ENCODE data around the gene TEAD3. TPM values are rescaled to one million over a fixed set of nuclear protein-coding genes. Genes with fewer than 3 reads are reported as not detected.

TEAD3 gene
- total RNA-seq, 1 donor from 2014 or later: 23.8 TPM

- no peaks in the 10 kb centered on the region for H3K27me3 ChIP-seq (ENCODE audit: control insufficient read depth, insufficient read depth, low read length)
- H3K36me3 ChIP-seq (ENCODE audit: control insufficient read depth, insufficient read depth, low read length): no peaks in the 10 kb centered on the region
- H3K4me3 ChIP-seq (ENCODE audit: low read depth, low read length): no peak overlapping the region
- no peak for DNase-seq (ENCODE audit: low read depth)
- TF ChIP-seq CTCF (IDR thresholded peaks at IDR 0.05; ENCODE audit: insufficient read depth, low read length, poor library complexity, severe bottlenecking): no peak
Measured at GRCh38 chr6:35457907-35458306, 39.0 kb downstream of the TEAD3 start.

GRCh38 chr6:35454391-35455110 lies 42.3 kb downstream of the TEAD3 start:
- Histone ChIP-seq H3K36me3 (ENCODE audit: control insufficient read depth, insufficient read depth, low read length) (no peaks in the 10 kb centered on the region), H3K4me3 (ENCODE audit: low read depth, low read length) (no peak overlapping the region), H3K27me3 (ENCODE audit: control insufficient read depth, insufficient read depth, low read length) (no peaks in the 10 kb centered on the region)
- DNase-seq (ENCODE audit: low read depth): no peak
- no peak for TF ChIP-seq CTCF (IDR thresholded peaks at IDR 0.05; ENCODE audit: insufficient read depth, low read length, poor library complexity, severe bottlenecking)

GRCh38 chr6:35453236-35453635 lies 43.6 kb downstream of the TEAD3 start:
- no peak for DNase-seq (ENCODE audit: low read depth)
- H3K4me3 ChIP-seq (ENCODE audit: low read depth, low read length): no peak overlapping the region
- TF ChIP-seq CTCF (IDR thresholded peaks at IDR 0.05; ENCODE audit: insufficient read depth, low read length, poor library complexity, severe bottlenecking): no peak
- H3K27me3 ChIP-seq (ENCODE audit: control insufficient read depth, insufficient read depth, low read length): no peaks in the 10 kb centered on the region
- no peaks in the 10 kb centered on the region for H3K36me3 ChIP-seq (ENCODE audit: control insufficient read depth, insufficient read depth, low read length)

DNA sequence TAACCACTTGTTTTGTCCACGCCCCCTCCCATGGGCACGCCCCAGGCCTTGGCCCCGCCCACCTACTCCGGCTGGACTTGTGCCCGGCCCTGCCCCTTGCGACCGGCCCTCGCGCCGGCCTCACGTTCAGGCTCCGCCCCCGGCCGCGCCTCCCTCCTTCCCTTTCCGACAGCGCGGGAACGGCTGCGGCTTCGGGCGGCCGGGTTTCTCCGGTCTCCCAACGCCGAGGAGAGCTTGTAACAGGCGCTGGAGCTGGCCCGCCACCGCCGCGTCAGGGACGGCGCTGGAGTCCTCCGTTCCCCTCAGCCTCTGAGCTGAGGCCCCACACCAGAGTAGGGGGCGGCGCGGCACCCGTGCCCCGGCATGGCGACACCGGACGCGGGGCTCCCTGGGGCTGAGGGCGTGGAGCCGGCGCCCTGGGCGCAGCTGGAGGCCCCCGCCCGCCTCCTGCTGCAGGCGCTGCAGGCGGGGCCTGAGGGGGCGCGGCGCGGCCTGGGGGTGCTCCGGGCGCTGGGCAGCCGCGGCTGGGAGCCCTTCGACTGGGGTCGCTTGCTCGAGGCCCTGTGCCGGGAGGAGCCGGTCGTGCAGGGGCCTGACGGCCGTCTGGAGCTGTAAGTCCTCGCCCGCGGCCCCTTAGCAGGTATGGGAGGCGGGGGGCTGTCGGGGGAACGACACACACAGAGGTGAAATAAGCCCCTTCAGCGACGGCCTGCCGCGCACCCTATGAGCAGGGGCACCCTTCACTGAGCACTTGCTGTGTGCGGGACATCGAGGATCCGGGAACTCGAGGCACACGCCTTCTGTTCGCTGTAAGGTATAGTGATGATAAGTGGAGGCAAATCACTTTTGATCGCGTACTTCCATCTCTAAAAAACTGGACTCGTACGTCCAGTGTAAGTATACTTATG lies 44.4 kb downstream of the TEAD3 start, which contains the start of gene FANCE:
Gene FANCE (plus strand): TSS at position 156 of the 908 bp plus-strand sequence. CDS start 208 bp downstream, at position 364.
- no peak for TF ChIP-seq CTCF (IDR thresholded peaks at IDR 0.05; ENCODE audit: insufficient read depth, low read length, poor library complexity, severe bottlenecking)
- Histone ChIP-seq H3K27me3 (ENCODE audit: control insufficient read depth, insufficient read depth, low read length) (no peaks in the 10 kb centered on the region), H3K4me3 (ENCODE audit: low read depth, low read length) (peak within 1 kb of the TSS; percentile 68), H3K36me3 (ENCODE audit: control insufficient read depth, insufficient read depth, low read length) (no peaks in the 10 kb centered on the region)
- DNase-seq (ENCODE audit: low read depth): peak; percentile 50

GRCh38 chr6:35451354-35452182 lies 45.3 kb downstream of the TEAD3 start:
- H3K4me3 ChIP-seq (ENCODE audit: low read depth, low read length): peak overlapping the region; percentile 68
- no peak for DNase-seq (ENCODE audit: low read depth)
- TF ChIP-seq CTCF (IDR thresholded peaks at IDR 0.05; ENCODE audit: insufficient read depth, low read length, poor library complexity, severe bottlenecking): no peak
- H3K27me3 ChIP-seq (ENCODE audit: control insufficient read depth, insufficient read depth, low read length): no peaks in the 10 kb centered on the region
- no peaks in the 10 kb centered on the region for H3K36me3 ChIP-seq (ENCODE audit: control insufficient read depth, insufficient read depth, low read length)

All from kidney epithelial cell (primary cell).